HG03025 (cell line): Measurements from ENCODE around the gene UBE2I.

ENCODE experiments used
- ATAC-seq: cut with Tn5 transposase; IDR thresholded peaks from one replicate; pipeline ENCODE4 v1.9.1; 2021; ENCODE audit warnings: mild to moderate bottlenecking, moderate library complexity; ENCODE audit not compliant: unreplicated experiment, low FRiP score

The UBE2I gene

DNA sequence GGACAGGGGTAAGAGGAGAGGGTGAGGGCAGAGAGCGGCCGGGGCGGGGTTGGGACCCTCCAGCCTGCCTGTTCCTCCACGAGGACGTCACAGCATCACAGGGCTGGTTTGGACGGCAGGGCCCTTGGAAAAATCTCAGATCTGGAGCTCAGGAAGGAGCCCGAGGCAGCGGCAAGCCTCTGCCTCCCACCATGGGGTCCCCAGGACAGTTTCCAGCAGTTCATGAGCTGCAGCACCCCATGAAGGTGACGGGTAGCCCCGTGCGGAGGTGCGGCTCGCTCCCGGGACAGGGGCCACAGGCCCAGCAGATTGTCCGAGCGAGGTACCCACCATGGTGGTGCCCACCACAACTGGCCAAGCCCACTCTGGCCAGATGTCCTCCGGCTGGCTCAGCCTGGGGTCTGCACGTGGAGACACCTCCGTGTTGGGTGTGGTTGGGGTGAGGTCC, 32.3 kb upstream of the UBE2I start:
- ATAC-seq = no peak

DNA sequence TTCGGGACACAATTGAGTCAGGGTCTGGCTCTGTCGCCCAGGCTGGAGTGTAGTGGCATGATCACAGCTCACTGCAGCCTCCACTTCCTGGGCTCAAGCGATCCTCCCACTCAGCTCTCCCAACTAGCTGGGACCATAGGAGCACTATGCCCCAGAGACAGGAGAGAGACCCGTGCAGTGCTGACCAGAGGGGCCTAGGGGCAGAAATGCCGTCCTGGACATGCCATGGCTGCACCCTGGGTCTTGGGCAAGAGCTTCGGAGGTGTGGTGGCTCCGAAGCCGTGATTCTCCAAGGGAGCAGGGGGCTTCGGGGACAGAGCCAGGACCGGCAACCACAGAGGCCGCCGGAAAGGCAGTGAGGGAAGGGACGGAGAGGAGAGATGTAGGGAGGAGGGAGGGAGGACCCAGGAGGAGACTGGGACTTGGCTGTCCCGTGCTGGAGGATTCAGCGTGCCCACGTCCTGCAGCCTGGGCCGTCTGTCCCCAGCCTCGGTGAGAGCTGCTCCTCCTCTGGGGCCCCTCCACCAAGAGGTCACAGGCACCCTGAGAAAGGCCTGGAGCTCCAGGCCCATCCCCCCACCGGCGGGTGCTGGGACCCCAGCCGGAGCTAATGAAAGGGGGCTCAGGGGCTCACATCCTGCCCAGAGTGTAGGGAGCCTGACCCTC, 31.7 kb upstream of the UBE2I start:
- no peak for ATAC-seq

DNA sequence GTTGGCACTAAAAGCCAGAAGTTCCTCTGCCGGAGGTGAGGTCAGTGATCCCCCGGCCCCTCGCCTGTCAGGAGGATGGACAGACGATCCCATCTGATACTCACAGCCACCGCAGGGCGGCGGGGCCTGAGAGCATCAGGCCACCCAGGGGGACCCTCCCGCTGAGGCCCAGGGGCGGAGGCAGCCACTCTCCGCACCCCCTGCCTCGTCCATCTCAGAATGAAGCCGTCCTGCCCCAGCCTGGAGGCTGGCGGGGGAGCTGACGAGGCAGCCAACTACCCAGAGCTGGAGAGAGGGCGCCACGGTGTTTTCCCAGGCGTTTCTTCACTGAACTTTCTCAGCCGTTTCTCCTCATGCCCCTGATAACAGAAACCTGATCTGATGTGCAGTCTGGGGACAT, 31.0 kb upstream of the UBE2I start:
- ATAC-seq = no peak

DNA sequence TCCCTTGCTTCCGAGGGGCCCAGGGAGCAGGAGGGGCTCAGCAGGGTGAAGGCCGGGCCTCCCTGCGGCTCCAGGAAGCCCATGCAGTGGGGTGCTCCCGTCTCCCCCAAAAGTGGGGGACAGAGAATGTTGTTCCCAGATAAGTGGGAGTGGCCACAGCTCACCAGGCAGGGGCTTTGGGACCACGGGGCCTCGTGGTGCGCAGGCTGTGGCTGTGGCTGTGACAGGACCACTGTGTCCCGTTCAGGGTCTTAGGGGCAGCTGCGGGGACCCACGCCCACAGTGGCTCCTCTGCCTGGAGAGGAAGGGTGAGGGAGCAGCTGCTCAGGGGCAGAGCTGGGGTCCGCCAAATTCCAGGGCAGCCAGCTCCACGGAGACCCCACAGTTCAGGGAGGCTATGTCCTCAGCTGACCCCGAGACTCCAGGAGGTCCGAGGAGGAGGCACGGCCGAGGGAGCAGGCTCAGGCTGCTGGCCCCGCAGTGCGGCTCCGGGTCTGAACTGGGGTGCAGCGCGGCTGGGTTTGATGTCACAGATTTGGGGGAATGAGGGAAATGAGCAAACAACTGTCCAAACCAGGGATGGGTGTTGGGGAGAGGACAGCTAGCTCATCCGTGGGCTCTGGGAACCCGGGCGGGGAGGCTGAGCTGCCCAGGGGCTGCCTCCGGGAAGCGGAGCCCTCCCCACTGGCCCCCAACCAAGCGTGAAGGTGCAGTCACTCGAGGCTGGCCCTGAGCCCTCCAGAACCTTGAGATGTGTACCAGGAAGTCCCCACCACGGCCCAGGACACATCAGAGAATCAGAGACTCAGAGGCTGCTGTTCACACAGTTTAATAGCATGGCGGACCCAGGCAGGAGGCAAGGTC, 30.1 kb upstream of the UBE2I start:
- ATAC-seq = no peak

DNA sequence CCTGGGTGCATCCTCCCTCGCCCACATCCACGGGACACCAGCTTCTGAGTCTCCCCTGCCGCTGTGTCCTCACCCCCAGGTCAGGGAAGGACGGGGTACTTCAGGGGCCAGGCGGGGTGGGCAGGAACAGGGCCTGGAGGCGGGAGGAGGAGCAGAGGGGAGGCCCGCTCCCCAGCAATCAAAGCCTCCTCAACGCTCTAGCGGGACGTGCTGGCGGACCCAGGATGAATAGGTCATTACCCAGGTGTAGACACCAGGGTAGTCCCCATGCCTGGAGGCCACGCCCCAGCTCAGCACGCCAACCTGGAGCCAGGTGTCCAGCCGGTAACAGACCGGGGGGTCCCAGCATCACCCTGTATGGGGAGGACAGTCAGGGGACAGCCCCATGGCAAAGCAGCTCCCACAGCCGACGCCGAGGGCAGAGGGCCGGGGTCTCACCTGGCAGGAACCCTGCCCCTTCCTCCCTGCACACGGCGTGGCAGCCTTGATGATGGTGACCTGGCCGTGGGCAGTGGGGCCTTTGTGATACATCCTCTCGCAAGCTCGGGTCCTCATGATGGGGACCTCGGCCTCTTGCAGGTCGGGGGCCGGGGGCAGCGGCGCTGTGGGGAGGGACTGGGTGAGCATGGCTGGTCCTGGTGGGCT, 29.4 kb upstream of the UBE2I start:
- ATAC-seq = no peak

DNA sequence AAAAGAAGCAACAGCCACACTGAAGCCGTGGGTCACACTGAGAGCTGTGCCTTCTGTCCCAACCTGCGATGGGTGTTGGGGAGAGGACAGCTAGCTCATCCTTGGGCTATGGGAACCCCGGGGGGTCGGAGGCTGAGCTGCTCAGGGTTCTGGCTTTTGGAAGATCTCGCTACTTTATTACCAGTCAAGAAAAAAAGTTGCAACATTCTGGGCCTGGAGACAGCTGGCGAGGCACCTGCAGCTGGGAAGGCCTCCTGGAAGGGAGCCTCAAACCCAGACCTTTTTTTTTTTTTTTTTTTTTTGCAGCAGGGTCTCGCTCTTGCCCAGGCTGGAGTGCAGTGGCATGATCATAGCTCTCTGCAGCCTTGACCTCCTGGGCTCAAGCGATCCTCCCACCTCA, 28.7 kb upstream of the UBE2I start:
- no peak for ATAC-seq

DNA sequence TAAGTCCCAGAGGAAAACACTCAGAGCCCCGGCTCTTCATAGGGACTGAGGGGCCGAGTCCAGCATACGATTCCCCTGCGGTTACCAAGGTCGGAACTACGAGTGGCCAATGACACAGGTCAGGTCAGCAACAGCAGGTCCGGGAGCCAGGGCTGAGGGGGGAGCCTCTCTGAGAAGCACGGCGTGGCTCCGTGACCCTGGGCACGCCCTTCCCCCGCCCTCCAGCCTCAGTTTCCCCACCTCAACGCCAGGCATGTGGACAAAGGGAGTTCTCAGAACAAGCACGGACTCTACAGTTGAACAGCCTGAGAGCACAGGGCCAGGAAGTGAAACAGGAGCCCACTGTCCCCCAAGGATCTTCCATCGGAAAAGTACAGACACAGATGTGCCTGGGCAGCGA, 27.9 kb upstream of the UBE2I start:
- ATAC-seq = no peak

DNA sequence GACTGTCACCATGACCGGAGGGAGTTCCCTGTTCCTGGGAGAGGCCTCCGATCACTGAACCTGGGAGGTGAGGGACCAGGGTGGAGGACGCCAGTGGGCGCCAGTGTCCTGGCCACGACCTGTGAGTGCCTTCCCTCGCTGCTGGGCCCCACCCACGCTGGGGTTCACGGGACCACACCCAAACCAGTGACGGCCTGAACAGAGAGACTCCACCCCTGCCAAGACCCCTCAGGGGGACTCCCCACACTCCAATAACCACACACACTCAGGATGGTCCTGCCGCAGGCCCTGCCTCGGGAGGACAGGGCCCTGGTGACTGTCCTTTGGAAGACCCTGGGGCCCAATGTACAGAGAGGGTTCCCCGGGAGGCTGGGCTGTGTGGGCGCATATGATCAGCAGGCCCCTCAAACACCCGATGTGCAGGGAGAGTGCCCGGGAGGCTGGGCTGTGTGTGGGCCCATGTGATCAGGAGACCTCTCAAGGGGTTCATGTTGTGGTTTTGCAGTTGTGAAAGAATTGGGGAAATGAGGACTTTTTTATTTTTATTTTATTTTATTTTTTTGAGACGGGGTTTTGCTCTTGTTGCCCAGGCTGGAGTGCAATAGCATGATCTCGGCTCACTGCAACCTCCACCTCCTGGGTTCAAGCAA, 27.0 kb upstream of the UBE2I start:
- no peak for ATAC-seq

DNA sequence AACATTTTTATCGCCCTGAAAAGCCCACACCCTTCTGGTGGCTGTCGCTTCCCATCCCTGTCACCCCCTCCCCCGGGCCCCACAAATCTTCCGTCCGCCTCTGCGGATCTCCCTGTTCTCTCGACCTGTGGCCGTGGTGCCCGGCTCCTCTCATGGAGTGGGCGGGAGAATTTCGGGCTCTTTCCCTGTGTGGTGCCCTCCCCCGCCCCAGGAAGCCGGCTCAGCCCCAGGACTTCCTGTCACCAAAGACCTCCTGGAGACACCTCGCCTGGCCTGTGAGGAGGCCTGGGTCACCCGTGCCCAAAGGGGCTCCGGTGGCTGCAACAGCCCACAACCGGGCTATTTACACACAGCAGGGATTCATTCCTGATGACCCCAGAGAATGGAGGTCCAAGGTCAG, 26.1 kb upstream of the UBE2I start:
- no peak for ATAC-seq

DNA sequence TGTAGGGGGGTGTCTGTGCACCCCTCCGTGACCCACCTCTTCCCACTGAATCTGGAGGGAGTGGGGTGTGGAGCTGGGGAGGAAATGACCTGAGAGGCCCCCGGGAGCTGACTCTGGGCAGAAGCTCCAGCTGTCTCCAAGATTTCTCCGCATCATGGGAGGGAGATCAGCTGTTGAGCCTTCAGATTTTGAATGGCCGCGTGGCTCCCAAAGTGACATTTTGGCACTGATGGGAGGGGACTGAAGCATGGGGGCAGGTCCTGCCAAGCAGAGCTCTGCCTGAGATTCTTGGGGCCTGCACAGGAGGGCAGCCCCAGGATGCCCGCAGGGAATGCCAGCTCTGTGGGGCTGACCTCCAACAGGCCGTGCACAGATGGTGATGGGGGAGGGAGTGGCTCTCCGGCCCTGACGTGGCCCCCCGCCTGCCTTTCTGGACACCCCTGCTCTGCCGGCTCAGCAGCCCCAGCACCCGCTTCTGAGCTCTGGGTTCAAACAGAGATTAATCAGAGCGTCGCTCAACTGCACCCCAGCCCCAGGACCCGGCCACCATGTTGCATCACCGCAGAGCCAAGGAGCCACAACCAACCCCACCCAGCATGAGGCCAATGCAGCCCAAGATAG, 25.3 kb upstream of the UBE2I start:
- no peak for ATAC-seq

DNA sequence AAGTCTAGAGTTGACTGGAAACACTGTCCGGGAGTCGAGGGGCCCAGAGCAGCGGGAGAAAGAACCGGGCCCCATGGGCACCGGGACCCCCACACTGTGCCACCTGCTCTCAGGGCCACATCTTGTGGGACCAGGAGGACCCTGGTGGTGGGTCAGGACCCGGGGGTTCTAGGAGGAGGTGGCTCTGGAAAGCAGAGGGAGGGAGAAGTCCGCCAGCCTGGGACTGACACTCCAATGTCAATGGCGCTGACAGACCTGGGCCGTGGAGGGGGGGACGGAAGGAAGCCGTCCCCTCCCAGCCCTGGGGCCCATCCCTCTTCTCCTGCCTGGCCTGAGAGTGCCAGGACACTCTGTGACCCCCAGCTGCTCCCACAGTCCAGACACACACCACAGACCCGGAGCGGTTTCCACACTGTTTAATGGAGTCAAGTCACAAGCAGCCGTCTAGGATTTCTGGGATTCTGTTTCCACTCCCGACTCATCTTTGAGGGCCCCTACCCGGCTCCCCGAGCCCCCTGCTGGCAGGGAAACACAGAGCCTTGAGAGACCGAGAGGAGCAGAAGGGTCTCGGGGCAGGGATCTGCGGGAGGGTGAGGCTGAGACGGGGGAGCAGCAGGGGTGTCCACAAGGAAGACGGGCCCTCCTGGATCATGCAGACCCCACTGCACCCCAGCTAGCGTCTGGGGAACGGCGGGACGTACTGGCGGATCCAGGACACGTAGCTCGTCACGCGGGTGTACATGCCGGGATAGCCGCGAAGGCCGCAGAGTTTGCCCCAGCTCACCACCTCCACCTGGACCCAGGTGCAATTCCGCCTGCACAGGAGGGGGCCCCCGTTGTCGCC, 23.5 kb upstream of the UBE2I start:
- ATAC-seq = no peak

DNA sequence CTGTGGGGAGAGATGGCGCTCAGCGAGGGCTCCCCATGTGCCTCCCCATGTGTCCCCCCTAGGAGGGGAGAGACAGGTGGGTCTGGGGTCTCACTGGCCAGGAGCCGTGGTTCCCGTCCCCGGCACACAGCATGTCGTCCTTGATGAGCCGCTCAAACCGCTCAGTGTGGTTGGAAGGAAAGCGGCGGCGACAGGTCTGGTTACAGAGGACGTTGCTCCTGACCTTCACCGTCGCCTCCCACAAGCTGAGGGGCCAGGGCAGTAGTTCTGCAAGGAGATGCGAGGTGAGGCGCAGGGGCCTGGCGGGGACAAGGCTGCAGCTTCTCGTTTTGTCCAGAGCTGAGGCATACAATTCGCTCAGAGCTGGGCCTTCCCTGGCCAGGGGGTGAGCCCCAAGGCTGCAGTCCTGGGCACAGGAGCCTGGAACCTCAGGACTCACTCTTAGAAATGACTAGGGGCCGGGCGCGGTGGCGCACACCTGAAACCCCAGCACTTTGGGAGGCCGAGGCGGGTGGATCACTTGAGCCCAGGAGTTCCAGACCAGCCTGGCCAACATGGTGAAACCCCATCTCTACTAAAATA, 22.8 kb upstream of the UBE2I start:
- no peak for ATAC-seq

DNA sequence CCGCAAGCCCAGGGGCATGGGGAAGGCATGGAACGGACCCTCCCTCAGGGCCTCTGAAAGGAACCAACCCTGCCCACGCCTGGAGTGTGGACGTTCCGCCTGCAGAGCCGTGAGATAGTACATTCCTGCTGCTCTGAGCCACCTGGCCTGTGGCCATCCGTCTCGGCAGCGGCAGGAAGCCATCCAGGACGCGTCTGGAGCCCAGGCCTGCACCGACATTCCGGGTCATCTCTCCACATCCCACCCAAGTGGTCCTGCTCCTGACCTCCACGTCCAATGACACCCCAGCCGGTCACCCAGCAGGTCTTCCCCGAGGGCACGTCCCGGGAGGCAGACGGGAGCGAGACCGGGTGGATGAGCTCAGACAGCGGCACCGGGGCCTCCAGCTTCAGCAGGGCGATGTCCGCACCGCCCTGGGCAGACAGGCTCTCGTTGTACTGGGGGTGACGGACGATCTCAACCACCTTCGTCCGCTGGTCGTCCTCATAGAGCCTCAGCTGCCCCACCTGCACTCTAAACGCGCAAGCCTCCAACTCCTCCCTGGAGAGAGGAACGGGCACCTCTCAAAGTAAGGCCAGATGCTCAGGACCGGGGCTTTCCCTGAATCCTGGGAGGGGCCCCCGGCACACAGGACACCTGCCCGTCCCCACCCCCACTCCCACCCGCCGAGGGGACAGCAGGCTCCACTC, 21.3 kb upstream of the UBE2I start:
- ATAC-seq = no peak

DNA sequence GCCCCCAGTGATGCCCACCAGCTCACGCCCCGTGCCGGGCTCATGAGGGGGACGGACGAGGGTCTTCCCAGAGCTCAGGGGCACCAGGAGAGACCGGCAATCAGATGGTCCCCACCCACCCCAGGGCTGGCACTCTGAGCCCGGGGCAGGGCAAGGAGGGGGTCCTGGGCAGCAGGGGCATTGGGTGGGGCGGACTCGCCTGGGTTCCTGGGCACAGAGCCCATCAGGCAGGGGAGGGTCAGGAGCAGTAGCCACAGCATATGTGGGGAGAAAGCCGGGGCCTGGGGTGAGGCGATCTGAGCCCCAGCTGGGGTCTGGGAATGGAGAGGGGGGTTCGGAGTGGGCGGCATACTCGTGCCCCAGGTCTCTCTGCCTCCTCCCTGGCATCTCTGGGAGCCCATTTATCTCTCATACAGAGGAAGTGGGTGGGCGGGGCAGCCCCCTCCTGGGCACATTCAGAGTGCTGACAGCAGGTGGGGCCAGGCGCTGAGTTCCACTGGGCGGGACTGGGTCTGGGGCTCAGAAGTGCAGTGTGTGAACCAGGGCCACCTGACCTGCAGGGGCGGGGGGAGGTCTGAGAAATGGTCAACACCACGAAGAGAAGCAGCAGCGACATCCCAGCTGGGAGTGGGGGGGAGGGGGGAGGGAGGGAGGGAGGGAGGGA, 20.5 kb upstream of the UBE2I start:
- no peak for ATAC-seq

DNA sequence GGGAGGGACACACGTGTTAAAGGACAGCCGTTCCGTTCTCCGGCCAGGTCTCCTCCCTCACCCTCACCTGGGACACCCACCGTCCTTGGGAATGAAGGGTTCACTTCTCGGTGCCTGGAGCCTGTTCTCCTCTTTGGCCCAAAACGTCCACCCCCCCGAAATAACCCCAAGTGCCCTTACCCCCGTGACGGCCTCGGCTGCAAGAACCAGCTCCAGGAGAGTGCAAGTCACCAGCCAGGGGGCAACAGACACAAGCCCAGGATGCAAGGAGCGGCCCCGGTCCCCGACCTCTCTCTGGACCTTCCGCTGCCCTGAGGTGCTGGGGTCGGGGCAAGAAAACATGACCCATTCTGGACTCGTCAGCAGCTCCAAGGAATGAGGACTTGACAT, 20.0 kb upstream of the UBE2I start:
- ATAC-seq = no peak

DNA sequence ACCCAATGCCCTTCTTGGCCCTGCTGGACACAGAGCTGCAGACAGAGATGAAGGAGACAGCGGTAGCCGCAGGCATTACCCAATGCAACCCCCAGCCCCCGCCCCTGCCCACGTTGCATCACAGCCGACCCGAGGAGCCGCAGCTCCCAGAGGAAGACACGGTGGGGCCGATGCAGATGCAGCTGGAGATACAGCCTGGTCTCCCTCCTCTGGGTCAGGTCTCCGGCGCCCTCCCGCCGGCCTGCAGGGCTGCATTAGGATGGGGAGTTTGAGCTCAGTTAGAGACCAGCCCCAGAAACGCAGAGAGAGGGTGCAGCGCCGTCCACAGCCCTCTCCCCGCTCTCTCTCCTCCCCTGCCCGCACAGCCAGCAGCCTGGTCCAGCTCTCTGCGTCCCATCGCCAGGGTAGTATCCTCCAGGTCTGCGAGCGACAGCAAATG, 19.4 kb upstream of the UBE2I start:
- no peak for ATAC-seq

DNA sequence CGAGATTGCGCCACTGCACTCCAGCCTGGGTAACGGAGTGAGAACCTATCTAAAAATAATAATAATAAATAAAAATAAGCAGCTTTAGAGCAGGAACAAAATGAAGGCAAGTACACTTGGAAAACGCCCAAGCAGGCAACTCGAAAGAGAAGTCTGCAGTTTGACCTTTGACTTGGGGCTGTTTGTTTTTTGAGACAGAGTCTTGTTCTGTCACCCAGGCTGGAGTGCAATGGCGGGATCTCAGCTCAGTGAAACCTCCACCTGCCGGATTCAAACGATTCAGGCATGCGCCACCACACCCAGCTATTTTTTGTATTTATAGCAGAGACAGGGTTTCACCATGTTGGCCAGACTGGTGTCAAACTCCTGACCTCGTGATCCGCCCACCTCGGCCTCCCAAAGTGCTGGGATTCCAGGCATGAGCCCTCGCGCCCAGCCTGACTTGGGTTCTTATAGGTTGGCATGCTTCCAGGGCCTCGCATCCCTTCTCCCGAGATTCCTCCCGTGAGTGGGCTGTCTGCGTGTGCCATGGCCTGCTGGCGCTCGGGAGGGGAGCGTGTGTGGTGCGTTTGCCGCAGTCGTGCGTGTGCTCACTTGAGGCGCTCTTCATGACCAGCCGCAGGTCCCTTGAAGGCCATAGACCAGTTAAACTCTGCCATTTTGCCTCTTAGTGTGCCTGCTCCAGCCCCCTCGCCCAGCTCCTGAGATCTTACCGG, 18.4 kb upstream of the UBE2I start:
- ATAC-seq = no peak

DNA sequence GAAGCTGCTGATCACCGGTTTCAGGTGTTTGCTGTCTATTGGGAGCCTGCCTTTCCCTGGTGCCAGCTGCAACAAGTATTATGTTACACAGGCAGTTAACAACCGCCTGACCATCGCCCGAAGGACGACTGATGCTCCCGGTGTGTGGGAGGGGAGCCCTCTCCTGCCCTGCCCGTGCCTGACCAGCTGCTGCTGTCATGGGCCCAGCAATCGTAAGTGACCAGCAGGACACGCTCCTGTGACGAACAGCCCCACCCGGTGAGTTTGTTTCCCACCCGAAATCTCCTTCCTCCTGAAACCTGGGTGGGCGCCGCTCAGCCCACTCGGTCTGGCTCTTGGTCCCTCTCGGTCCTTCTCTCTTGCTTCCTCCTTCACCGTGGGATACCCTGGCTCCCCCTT, 17.9 kb upstream of the UBE2I start:
- no peak for ATAC-seq
